Stimulated activated CD4-positive, alpha-beta T cell treated with anti-CD3 and anti-CD28 coated beads, Interleukin-15, amount 100 ng/mL, for 24 hours (primary cell): Measurements from ENCODE around the gene IQGAP1.
"Not testable (repeated sequence)": the region's sequence is repeated elsewhere in the genome, so short reads cannot be mapped to it uniquely, and the experiment has no call there.

Experiments used
- DNase-seq: peaks from one replicate; pipeline ENCODE4 v3.0.0-alpha.2; 2020

IQGAP1 gene, protein sequence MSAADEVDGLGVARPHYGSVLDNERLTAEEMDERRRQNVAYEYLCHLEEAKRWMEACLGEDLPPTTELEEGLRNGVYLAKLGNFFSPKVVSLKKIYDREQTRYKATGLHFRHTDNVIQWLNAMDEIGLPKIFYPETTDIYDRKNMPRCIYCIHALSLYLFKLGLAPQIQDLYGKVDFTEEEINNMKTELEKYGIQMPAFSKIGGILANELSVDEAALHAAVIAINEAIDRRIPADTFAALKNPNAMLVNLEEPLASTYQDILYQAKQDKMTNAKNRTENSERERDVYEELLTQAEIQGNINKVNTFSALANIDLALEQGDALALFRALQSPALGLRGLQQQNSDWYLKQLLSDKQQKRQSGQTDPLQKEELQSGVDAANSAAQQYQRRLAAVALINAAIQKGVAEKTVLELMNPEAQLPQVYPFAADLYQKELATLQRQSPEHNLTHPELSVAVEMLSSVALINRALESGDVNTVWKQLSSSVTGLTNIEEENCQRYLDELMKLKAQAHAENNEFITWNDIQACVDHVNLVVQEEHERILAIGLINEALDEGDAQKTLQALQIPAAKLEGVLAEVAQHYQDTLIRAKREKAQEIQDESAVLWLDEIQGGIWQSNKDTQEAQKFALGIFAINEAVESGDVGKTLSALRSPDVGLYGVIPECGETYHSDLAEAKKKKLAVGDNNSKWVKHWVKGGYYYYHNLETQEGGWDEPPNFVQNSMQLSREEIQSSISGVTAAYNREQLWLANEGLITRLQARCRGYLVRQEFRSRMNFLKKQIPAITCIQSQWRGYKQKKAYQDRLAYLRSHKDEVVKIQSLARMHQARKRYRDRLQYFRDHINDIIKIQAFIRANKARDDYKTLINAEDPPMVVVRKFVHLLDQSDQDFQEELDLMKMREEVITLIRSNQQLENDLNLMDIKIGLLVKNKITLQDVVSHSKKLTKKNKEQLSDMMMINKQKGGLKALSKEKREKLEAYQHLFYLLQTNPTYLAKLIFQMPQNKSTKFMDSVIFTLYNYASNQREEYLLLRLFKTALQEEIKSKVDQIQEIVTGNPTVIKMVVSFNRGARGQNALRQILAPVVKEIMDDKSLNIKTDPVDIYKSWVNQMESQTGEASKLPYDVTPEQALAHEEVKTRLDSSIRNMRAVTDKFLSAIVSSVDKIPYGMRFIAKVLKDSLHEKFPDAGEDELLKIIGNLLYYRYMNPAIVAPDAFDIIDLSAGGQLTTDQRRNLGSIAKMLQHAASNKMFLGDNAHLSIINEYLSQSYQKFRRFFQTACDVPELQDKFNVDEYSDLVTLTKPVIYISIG (N-terminal part only)

DNA sequence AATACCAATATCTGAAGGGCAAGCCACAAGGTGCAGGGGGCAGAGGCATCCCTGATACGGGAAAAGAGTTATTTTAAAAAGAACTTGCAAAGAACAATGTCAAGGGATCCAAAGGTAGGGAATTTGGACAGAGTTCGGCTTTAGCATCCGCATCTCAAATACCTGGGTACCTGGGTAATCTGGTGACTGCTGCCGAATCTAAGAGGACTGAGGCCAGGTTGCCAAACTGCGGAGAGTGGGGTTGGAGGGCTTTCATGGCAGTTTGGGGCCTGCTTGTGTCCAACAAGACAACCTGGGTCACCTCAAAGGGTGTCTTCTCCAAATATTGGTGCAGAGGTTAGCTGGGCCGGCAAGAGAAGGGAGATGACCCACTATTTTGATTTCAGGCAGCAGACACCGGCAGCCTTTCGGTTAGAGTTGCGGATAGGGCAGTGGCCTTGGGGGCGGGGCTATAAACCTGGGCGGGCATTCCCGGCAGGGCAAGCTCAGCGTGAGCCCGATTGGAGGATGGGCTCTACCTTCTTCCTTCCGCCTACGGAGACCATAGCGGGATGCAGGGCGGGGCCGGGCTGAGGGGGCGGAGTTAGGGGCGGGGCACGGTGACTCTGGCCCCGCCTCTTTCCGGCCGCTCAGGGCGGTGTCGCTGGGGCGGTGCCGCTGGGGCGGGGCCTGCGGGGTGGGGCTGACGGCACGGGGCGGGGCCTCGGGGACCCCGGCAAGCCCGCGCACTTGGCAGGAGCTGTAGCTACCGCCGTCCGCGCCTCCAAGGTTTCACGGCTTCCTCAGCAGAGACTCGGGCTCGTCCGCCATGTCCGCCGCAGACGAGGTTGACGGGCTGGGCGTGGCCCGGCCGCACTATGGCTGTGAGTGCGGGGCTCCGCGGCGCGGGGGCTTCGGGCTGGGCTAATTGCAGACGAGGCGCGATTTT is at the start of gene IQGAP1:
Gene IQGAP1 (plus strand): TSS at position 709 of the 928 bp plus-strand sequence. CDS start 100 bp downstream, at position 809.
- DNase-seq: peak; percentile 99

DNA sequence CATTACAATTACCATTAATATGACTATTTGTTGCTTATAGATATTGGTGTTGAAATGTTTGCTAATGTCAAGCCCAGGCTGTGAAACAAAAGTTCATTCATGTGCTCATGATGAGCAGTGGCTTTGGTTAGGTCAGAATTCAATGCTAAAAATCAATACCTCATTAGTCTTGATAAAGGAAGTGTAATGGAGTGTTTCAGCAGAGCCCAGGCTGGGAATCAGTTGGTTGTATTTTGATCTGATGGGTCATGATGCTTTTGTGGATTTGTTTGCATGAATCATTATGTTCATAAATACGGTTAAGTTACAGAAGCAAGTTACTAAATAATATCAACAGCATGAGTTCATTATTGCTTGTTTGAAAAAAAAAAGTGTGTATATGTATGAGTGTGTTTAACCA is 49.5 kb upstream of the IQGAP1 start:
- no peak for DNase-seq

DNA sequence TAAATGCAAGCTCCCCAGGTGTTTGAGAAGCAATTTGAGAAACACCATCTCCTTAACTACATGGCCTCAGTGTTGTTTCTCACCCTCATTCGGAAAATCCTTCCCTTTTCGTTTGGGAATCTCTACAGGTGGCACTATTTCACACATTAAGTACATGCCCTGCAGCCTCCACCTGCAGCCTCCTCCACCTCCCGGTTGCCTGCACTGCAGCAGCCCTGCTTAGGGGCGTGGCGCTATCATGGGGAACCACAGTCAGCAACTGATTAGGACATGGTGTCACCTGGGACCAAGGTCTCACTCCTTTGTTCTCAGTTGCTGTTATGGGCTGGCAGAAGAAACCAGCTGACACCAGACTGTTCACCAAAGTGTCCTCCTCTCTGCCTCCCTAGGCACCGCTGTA is 47.7 kb upstream of the IQGAP1 start:
- DNase-seq: no peak

DNA sequence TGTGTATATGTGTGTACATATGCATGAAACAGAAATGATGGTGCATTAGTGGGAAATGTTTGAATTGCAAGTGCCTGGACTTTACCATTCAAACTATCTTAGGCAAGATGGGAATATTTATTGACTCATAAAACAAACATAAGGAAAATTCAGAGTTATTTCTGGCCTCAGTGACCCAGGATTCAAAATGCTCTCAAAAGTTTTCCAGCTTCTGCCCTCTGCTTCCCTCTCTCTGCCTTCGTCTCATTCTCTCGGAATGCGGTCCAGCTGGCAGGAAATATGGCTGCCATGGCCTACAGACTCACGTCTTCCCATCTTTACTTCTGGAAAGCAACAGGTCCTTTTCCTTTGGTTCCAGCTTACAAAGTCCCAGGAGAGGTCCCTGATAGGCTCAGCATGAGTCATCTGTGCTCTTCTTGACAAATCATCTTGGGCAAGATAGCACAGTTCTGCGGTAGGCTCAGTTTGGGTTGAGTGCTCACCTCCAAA is 44.7 kb upstream of the IQGAP1 start:
- DNase-seq: no peak

DNA sequence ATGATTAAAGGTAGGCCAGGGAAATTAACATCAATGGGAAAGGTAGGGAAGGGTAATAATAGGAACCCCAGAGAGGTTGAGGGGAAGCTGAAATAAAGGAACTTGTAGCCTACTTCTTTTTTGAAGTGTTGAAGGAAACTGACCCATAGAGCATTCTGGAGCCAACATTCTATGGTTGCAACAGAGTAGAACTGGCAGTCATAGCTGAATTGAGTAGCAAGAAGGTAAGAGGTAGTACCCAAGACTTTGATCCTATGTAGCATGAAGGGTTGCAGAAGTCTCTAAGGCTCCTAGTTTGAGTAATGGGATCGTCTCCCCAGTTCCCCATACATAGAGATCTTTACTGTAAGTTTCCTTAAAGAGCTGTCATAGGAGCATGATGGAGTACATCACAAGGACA is 43.4 kb upstream of the IQGAP1 start:
- no peak for DNase-seq

DNA sequence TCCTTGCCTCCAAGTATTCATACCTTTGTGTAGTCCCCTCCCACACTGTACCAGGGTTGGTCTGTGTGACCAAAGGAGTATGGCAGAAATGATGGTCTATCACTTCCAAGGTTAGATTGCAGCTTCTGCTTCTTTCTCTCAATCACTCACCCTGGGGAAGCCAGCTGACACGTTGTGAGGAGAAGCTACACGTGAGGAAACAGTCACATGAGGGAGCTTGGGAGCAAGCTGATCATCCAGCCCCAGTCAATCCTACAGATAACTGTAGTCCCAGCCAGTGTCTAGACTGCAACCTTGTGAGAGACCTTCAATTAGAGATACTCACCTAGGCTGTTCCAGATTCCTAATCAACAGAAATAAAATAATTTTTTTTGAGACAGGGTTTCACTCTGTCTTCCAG is 42.2 kb upstream of the IQGAP1 start:
- no peak for DNase-seq

DNA sequence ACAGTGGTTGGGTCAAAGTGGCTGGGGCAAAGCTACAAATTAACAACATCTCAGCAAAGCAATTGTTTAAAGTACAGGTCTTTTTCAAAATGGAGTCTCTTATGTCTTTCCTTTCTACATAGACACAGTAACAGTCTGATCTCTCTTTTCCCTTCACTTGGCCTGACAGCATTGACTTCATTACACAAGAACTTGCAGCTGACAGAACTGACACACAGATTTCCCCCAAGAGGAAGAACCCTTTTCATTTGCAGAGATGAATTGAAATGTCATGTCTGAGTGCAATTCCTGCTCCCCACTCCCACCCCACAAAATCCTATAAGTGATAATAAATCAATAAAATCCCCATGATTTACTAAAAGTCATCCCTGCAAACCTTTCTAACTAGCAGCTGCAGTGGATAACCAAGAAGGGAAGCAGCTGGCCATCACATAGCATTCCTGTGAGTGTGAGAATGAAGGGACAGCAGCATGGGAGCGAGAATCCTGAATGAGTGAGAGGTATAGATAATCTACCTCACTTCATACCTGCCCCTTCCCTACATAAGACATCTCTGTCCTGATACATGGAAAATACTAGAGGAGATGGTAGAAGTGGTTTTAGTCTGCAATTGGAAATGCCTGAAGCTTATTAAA is 40.5 kb upstream of the IQGAP1 start:
- not testable (repeated sequence) for DNase-seq

DNA sequence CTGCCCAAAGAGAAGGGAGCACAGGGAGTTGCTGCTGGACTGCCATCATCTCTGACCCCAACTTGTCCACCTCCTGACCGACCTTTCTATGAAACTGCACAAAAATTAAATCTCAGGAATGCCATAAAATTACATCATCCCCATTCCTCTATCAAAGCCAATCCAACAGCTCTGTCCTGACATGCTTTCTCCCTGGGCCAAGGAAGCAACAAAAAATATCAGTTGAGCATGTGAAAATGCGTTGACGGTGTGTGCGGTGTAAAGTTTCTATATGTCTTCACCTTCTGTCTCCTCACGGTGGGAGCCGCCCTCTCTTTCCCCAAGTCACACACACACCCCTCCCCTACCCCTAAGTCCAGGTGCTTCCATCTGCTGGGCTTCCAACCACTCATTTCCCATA is 39.6 kb upstream of the IQGAP1 start:
- no peak for DNase-seq

DNA sequence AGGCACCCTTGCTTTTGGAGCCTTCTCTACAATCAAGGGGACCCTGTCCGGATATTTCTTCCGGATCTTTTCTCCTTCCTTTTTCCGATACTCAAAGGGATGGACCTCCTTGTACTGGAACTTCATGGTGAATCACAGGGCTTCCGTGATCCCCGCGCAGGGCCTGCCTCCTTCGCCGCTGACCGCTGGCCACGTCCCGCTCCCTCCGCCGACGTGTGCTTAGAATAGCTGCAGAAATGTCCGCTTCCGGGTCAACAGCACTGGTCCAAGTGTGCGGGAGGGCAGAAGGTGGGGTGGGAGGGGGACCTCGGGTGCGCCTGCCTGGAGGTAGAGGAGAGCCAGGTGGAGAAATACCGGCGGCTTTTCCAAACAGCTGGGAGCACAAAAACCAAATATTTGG is 39.0 kb upstream of the IQGAP1 start:
- no peak for DNase-seq

DNA sequence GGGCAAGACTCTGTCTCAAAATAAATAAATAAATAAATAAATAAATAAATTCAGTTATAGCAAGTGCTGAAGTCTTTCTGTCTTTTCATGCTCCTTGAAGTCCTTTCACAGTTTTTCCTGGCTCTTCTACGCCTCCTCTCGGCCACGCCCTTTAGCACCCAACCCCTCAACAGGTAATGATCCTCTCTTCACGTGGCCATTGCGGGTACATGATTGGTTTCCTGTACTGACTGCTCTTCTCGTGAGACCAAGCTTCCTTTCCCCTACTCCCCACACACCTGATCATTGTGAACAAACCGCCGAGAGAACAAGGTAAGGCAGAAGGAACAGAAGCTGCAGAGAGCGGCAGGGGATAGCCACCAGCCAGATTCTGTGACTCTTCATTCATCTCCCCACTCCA is 38.2 kb upstream of the IQGAP1 start:
- DNase-seq: no peak

DNA sequence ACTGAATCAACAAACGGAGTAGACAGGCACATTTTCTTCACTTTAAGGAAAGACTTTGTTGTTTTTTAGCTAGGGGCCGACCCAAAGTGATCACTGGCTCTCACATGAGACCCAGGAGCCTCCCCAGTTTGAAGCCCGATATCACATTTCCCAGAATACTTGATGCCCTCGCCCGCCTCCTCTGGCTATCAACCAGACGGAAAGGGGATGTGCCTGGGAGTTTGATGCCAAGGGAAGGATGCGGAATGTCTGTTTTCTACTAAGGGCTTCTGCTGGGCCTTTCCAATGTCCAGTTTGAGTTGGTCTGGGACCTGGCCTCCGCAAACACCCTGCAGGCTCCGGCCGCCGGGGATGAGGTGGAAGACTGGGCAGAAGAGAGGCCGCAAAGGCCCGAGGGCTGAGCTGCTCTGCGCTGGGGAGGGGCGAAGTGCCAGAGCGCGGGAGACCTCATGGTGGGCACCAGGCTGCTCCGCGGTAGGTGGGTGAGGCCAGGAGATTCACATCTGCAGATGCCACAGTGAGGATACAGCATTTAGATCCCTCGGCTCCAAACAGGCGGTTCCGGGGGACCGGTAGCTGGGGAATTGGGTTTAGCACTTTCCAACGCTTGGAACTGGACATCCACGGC is 36.4 kb upstream of the IQGAP1 start:
- DNase-seq: no peak

DNA sequence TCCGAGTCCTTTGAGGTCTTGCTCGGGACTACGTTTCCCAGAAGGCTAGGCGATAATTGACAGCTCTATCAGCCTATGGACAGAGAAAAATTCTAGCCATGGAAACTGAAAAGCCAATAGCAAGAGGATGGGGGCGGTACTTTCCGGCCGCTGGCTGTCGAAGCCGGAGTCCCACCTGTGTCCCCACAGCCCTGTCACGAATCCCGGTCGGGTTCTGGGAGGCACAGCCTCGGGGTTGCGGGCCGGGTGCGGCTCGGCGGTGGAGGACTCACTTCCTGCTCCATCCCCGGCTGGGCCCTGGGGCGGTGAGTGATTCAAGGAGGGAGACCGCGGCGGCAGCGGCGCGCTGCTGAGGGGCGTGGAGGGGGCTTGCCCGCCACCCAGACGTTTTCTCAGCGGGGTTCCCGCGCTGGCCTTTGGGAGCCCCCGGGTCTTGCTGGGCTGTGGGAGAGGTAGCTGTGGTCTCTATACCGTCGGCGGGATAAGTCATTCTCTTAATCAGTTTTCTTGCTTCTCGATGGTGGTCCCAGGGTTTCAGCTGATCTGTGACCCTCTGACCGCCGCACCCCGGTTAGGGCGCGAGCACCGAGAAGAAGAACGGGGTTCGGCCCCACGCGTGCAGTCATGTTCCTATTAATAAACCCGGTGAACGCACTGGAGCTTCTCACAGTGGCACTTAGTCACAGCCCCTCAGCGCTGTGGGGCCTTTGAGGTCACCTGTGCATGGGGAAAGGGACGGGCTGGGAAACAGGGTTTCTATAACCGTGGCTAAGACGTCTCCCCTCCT is 35.7 kb upstream of the IQGAP1 start, which contains the start of gene ZNF774:
Gene ZNF774 (plus strand): TSS at position 178 of the 787 bp plus-strand sequence. CDS start 2,377 bp downstream, outside the sequence.
- peak; percentile 95 for DNase-seq

DNA sequence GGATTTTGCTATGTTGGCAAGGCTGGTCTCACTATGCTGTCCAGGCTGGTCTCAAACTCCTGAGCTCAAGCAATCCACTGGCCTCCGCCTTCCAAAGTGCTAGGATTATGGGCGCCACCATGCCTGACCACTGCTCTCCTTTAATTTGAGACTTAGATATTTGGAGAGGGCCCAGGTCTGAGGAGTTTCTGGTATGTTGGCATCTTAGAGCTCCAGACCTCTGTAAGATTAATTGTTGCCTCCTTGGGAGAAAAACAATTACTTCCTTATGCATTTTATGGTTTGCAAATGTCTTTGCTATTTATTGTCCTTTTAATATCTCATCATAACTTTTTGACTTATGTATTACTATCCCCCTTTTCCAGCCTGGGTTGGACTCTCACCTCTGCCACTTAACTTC is 33.1 kb upstream of the IQGAP1 start:
- no peak for DNase-seq

DNA sequence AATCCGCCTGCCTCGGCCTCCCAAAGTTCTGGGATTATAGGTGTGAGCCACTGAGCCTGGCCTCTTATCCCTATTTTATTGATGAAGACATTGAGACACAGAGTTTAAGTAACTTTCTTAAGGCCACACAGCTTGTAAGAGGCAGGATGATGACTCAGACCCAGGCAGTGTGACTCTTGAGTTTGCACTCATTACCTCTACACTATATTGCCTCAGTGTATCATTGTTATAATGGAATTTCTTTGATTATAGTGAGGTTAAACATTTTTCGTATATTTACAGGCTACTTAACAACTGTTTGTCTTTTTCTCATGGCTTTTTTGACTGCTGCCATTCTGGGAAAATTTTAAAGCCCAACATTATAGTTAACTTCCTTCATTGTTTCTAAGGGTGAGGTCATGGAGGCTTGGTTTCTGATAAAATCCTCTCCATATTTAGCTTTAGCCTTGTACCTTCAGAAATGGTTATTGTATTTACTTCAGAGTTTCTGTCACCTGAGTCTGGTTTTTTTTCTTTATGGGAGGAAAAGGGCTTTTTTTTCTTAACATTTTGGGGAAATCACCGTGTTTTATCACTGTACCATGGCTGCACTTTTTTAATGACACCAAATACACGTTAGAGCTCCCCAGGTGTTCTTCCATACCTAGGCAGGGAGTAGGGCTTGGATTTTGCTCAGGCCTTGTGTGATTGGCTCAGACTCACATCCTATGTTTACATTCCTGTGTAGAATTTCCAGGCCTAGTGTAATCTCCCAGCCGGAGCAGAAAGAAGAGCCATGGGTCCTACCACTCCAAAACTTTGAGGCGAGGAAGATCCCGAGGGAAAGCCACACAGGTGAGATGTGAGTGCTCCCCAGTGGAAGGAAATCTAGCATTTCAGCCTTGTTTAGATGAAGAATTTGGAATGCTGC is 29.7 kb upstream of the IQGAP1 start:
- DNase-seq: no peak

DNA sequence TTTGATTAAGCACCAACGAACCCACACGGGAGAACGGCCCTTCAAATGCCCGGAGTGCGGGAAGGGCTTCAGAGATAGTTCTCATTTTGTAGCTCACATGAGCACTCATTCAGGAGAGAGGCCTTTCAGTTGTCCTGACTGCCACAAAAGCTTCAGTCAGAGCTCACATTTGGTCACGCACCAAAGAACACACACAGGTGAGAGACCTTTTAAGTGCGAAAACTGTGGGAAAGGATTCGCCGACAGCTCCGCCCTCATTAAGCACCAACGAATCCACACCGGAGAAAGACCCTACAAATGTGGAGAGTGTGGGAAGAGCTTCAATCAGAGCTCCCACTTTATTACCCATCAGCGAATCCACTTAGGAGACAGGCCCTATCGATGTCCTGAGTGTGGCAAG is 27.3 kb upstream of the IQGAP1 start:
- no peak for DNase-seq

DNA sequence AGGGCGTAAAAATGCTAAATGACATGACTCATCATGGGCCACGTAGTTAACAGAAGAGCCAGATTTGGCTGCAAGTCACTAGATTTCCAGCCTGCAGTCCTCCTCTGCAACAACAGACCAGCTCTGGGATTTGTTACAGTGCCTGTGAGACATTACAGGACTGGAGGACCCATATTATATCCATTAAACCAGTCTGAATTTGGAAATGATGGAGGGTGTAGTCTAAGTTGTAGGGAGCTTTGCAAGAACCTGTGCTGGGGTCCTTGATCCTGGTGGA is 25.2 kb upstream of the IQGAP1 start:
- DNase-seq: no peak

DNA sequence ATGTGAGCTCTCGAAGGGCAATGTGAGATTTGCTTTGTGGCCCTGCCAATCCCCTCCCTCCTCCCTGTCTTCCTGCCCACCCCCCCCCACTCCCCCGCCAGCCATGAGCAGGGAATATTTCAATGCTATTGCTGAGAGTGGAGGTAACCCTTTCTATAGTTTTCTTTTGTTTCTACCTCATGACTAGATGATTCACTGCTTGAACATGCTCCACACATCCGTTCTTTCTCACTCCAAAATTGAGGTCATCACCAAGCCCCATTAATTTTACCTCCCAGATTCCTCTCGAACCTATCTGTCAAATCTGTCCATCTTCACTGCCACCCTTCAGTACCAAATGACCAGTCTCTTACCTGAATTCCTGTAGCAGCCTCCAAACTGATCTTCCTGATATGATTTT is 23.8 kb upstream of the IQGAP1 start:
- DNase-seq: no peak

DNA sequence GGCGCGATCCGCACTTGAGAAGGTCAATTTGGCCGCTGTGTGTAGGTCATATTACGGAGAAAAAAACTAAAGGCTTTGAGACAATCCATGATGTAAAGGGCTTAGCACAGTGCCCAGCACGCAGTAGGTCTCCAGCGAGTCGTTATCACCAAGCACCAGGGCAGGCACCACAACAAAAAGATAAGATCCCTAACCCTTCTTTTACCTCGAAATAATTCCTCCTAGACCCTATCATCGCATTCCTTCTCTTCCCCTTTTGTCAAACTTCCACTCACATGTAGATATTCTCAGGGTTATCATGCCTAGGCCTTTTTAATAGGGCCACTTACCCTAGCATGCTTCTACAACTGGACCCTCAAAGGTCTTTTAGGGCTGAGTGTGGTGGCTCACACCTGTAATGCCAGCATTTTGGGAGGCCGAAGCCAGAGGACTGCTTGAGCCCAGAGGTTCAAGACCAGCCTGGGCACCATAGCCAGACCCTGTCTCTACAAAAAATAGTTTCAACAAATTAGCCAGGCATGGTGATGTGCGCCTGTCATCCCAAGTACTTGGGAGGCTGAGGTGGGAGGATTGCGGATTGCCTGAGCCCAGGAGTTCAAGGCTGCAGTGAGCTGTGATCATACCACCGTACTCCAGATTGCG is 22.5 kb upstream of the IQGAP1 start:
- DNase-seq: no peak
